HepG2 (cell line): ENCODE measurements around the gene FITM2. TPM values are rescaled to one million over a fixed set of nuclear protein-coding genes. Genes with fewer than 3 reads are reported as not detected.
A peak's percentile ranks its signal among the peaks of the same experiment; 100 is the strongest.

Source experiments
- CEBPG ChIP-seq: IDR thresholded peaks from 2 replicates; pipeline ENCODE4 v1.6.1; 2016
- EHMT2 ChIP-seq: fragments of 200-600 bp; sonication (generic); IDR thresholded peaks from 2 replicates; pipeline ENCODE4 v1.7.0; 2017; ENCODE audit warnings: antibody characterized with exemption, low read depth, low read length, borderline replicate concordance
- HNRNPK ChIP-seq: fragments of 200-400 bp; formaldehyde crosslinking; IDR thresholded peaks from 2 replicates; pipeline ENCODE4 v1.6.1; 2018; ENCODE audit warnings: low read length, low read depth, moderate library complexity, mild to moderate bottlenecking; ENCODE audit not compliant: poor library complexity, severe bottlenecking
- JDP2 ChIP-seq: sonication (generic); formaldehyde crosslinking; IDR thresholded peaks from 2 replicates; pipeline ENCODE4 v1.8.1; 2022; ENCODE audit warnings: missing genetic modification reagents, borderline replicate concordance
- KAT7 ChIP-seq: IDR thresholded peaks from 2 replicates; pipeline ENCODE4 v1.6.1; 2018; ENCODE audit warnings: borderline replicate concordance, missing compliant biosample characterization
- MAFG ChIP-seq: sonication (generic); formaldehyde crosslinking; IDR thresholded peaks from 2 replicates; pipeline ENCODE4 v1.5.1; 2020; ENCODE audit warnings: mild to moderate bottlenecking, missing genetic modification reagents
- NFIC ChIP-seq: IDR thresholded peaks from 2 replicates; pipeline ENCODE4 v1.6.1; 2012; ENCODE audit warnings: mild to moderate bottlenecking, low read length, inconsistent platforms
- NR1H2 ChIP-seq: sonication (generic); formaldehyde crosslinking; IDR thresholded peaks from 2 replicates; pipeline ENCODE4 v1.8.1; 2022; ENCODE audit warnings: low read depth, missing genetic modification reagents, borderline replicate concordance
- NR2F6 ChIP-seq, 2 experiments: IDR thresholded peaks; 2 replicates each; pipeline ENCODE4 v1.6.1; 2016; ENCODE audit warnings: antibody characterized with exemption in 1 of 2, mild to moderate bottlenecking in 1 of 2
- PHF21A ChIP-seq: sonication (generic); formaldehyde crosslinking; IDR thresholded peaks from 2 replicates; pipeline ENCODE4 v1.5.0; 2020; ENCODE audit warnings: mild to moderate bottlenecking, missing genetic modification reagents
- RCOR2 ChIP-seq: IDR thresholded peaks from 2 replicates; pipeline ENCODE4 v1.6.1; 2016; ENCODE audit warnings: missing biosample characterization, missing genetic modification reagents
- ZKSCAN5 ChIP-seq: sonication (generic); formaldehyde crosslinking; IDR thresholded peaks from 2 replicates; pipeline ENCODE4 v1.5.1; 2020; ENCODE audit warnings: mild to moderate bottlenecking, missing genetic modification reagents
- ZNF235 ChIP-seq: sonication (generic); formaldehyde crosslinking; IDR thresholded peaks from 2 replicates; pipeline ENCODE4 v1.8.1; 2023; ENCODE audit warnings: mild to moderate bottlenecking, missing genetic modification reagents, borderline replicate concordance
- ZNF34 ChIP-seq: sonication (generic); formaldehyde crosslinking; IDR thresholded peaks from 2 replicates; pipeline ENCODE4 v1.4.0; 2020; ENCODE audit warnings: mild to moderate bottlenecking, missing genetic modification reagents, borderline replicate concordance
- ZNF468 ChIP-seq: sonication (generic); formaldehyde crosslinking; IDR thresholded peaks from 2 replicates; pipeline ENCODE4 v1.8.0; 2022; ENCODE audit warnings: mild to moderate bottlenecking, moderate library complexity, missing genetic modification reagents
- ZNF552 ChIP-seq: sonication (generic); formaldehyde crosslinking; IDR thresholded peaks from 2 replicates; pipeline ENCODE4 v1.9.0; 2022; ENCODE audit warnings: missing genetic modification reagents, mild to moderate bottlenecking, borderline replicate concordance
- ZNF619 ChIP-seq: sonication (generic); formaldehyde crosslinking; IDR thresholded peaks from 2 replicates; pipeline ENCODE4 v1.4.0; 2020; ENCODE audit warnings: mild to moderate bottlenecking, missing genetic modification reagents
- ZNF772 ChIP-seq: sonication (generic); formaldehyde crosslinking; IDR thresholded peaks from 2 replicates; pipeline ENCODE4 v1.5.0; 2020; ENCODE audit warnings: mild to moderate bottlenecking, missing genetic modification reagents
- polyA plus RNA-seq, 8 experiments: library from polyadenylated mRNA; depleted of rRNA in 3 of 8; stranded (reverse) in 7 of 8; unstranded in 1 of 8; fragments of >200 nt; fragmentation: Illumina TruSeq in 4 of 8; extraction: Trizol in 4 of 8; gene quantifications; 2 replicates each; pipeline versions ENCODE4 v1.2.1 to v1.2.3, GENCODE V29; 2011 to 2016; ENCODE audit warnings: low read depth in 4 of 8, missing spikeins in 1 of 8, mixed read lengths in 1 of 8; ENCODE audit not compliant: insufficient read depth in 1 of 8
- total RNA-seq, 5 experiments: library from RNA; depleted of rRNA; stranded (reverse); fragments of >200 nt; fragmentation: Illumina TruSeq; extraction: Trizol; gene quantifications; 2 replicates each; pipeline ENCODE4 v1.2.3, GENCODE V29; 2016; ENCODE audit warnings: low read depth in 1 of 5
- TF ChIP-seq, protein P1 (sequence below): sonication (generic); formaldehyde crosslinking; IDR thresholded peaks from 2 replicates; pipeline ENCODE4 v1.5.0; 2020; ENCODE audit warnings: mild to moderate bottlenecking, missing genetic modification reagents, borderline replicate concordance
- TF ChIP-seq, protein P2 (sequence below), 2 experiments: IDR thresholded peaks; 2 replicates each; pipeline ENCODE4 v1.6.1; 2011 to 2012; ENCODE audit warnings: low read length in 2 of 2, borderline replicate concordance in 1 of 2, low read depth in 1 of 2, mild to moderate bottlenecking in 1 of 2, moderate library complexity in 1 of 2

FITM2 gene
- total and polyA plus RNA-seq, 2 of the 13 experiments (the other 11 are each of a cell fraction or from before 2014, with no cell fraction given): 9.6 to 24.5 TPM

DNA sequence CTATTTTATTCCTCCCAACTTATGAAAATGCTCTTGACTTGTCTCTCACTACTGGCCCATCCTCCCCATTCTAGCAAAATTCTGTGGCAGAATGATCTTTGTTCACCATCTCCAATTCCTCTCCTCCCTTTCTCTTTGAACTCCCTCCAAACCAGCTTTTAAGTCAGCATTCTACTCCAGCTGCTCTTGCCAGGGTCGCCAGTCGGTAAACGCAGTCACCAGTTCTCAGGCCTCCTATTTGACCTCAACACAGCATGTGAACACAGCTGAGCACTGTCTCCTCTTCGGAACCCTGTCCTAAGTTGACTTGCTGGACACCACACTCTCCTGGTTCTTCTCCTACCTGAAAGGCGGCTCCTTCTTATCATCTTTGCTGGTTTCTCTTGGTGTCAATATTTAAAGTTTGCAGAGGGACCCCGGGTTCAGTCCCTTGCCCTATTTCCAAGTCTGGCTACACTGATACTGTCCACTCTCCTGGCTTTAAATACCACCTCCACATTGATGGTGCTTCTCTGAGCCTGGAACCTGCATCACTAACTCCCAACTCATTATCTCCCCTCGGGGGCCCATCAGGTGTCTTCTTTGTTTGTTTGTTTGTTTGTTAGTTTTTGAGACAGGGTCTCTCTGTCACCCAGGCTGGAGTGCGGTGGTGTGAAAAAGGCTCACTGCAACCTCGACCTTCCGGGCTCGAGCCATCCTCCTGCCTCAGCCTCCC lies 36.5 kb downstream of the FITM2 start (continued):
- TF ChIP-seq MAFG (CRISPR knock-in tag) (no peak), RCOR2 (CRISPR knock-in tag) (peak; percentile 23; the same call in 1 of the 2 replicates), NR1H2 (no peak), ZKSCAN5 (CRISPR knock-in tag) (peak; percentile 73; the same call in 1 of the 2 replicates), PHF21A (peak; percentile 64), JDP2 (CRISPR knock-in tag) (no peak), NFIC (peak; percentile 57), HNRNPK (no peak), EHMT2 (peak; percentile 42; the same call in 1 of the 2 replicates), ZNF772 (no peak), KAT7 (CRISPR knock-in tag) (no peak), ZNF552 (CRISPR knock-in tag) (no peak), ZNF34 (CRISPR knock-in tag) (no peak), ZNF619 (CRISPR knock-in tag) (no peak), CEBPG (CRISPR knock-in tag) (no peak), ZNF235 (no peak), NR2F6 (IDR thresholded peaks at IDR 0.05) (peak; percentile 88), NR2F6 (CRISPR knock-in tag; IDR thresholded peaks at IDR 0.05) (peak; percentile 83), ZNF468 (CRISPR knock-in tag) (no peak)
- TF ChIP-seq, protein P1, sequence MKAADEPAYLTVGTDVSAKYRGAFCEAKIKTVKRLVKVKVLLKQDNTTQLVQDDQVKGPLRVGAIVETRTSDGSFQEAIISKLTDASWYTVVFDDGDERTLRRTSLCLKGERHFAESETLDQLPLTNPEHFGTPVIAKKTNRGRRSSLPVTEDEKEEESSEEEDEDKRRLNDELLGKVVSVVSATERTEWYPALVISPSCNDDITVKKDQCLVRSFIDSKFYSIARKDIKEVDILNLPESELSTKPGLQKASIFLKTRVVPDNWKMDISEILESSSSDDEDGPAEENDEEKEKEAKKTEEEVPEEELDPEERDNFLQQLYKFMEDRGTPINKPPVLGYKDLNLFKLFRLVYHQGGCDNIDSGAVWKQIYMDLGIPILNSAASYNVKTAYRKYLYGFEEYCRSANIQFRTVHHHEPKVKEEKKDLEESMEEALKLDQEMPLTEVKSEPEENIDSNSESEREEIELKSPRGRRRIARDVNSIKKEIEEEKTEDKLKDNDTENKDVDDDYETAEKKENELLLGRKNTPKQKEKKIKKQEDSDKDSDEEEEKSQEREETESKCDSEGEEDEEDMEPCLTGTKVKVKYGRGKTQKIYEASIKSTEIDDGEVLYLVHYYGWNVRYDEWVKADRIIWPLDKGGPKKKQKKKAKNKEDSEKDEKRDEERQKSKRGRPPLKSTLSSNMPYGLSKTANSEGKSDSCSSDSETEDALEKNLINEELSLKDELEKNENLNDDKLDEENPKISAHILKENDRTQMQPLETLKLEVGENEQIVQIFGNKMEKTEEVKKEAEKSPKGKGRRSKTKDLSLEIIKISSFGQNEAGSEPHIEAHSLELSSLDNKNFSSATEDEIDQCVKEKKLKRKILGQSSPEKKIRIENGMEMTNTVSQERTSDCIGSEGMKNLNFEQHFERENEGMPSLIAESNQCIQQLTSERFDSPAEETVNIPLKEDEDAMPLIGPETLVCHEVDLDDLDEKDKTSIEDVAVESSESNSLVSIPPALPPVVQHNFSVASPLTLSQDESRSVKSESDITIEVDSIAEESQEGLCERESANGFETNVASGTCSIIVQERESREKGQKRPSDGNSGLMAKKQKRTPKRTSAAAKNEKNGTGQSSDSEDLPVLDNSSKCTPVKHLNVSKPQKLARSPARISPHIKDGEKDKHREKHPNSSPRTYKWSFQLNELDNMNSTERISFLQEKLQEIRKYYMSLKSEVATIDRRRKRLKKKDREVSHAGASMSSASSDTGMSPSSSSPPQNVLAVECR (CRISPR knock-in tag): no peak; the same call in 1 of the 2 replicates
- TF ChIP-seq, protein P2, sequence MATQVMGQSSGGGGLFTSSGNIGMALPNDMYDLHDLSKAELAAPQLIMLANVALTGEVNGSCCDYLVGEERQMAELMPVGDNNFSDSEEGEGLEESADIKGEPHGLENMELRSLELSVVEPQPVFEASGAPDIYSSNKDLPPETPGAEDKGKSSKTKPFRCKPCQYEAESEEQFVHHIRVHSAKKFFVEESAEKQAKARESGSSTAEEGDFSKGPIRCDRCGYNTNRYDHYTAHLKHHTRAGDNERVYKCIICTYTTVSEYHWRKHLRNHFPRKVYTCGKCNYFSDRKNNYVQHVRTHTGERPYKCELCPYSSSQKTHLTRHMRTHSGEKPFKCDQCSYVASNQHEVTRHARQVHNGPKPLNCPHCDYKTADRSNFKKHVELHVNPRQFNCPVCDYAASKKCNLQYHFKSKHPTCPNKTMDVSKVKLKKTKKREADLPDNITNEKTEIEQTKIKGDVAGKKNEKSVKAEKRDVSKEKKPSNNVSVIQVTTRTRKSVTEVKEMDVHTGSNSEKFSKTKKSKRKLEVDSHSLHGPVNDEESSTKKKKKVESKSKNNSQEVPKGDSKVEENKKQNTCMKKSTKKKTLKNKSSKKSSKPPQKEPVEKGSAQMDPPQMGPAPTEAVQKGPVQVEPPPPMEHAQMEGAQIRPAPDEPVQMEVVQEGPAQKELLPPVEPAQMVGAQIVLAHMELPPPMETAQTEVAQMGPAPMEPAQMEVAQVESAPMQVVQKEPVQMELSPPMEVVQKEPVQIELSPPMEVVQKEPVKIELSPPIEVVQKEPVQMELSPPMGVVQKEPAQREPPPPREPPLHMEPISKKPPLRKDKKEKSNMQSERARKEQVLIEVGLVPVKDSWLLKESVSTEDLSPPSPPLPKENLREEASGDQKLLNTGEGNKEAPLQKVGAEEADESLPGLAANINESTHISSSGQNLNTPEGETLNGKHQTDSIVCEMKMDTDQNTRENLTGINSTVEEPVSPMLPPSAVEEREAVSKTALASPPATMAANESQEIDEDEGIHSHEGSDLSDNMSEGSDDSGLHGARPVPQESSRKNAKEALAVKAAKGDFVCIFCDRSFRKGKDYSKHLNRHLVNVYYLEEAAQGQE (IDR thresholded peaks at IDR 0.05; ENCODE audit: borderline replicate concordance in 1 of 2, low read depth in 1 of 2, low read length in 2 of 2): peak in 1 of 2 experiments; percentile 22; a peak in 1 of 4 replicates
